Middle frontal gyrus (tissue), 1 donor: ENCODE measurements around the gene RTKN.
A peak's percentile ranks its signal among the peaks of the same experiment; 100 is the strongest.

Experiments
- DNase-seq: peaks from one replicate; pipeline ENCODE4 v3.0.0-alpha.2; 2015; ENCODE audit warnings: low spot score; ENCODE audit errors: extremely low spot score

Gene RTKN

GRCh38 chr2:74379851-74380789, 61.6 kb downstream of the RTKN start, which contains the start of gene DCTN1:
TSS of gene DCTN1 (minus strand) at chr2:74380311. CDS start at chr2:74380037, 274 bp downstream.
- peak; percentile 75 for DNase-seq

- DNase-seq = no peak
Measured at GRCh38 chr2:74378007-74378406, 63.7 kb downstream of the RTKN start.

GRCh38 chr2:74375838-74376237, 65.9 kb downstream of the RTKN start:
- no peak for DNase-seq
